Measurements from ENCODE around the gene AOPEP.

AOPEP gene

DNA sequence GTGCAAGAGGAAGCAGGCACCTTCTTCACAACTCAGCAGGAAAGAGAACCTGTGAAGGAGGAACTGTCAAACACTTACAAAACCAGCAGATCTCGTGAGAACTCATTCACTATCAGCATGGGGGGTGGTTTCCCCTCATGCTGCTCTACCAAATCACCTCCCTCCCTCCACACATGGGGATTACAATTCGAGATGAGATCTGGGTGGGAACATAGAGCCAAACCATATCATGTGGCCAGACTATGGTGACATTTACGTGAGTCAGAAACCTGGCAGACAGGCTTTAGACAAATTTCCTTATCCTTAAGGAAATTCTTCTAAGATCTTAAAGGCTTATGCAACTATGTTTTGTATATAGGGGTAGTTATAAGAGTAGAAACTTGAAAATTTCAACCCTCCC lies 8.7 kb upstream of the AOPEP start:
- DNase-seq, result no peak

DNA sequence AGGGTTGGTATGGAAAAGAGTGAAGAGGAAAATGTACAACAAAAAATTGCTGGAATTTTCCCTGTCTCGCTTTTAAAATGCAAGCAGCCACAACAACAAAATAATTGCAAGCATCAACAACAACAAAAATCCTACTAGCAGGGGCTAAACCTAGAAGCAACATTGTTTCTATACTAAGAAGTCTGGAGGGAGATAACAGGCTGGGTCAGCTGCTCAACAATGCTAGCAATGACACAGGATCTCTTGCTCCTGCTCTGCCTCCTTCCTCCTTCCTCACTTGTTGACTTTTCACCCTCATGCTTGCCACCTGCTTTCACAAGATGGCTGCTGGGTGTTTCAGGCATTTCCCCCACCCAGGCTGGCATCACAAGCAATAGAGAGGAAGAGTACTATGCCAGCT lies 7.6 kb upstream of the AOPEP start:
- no peak for DNase-seq

DNA sequence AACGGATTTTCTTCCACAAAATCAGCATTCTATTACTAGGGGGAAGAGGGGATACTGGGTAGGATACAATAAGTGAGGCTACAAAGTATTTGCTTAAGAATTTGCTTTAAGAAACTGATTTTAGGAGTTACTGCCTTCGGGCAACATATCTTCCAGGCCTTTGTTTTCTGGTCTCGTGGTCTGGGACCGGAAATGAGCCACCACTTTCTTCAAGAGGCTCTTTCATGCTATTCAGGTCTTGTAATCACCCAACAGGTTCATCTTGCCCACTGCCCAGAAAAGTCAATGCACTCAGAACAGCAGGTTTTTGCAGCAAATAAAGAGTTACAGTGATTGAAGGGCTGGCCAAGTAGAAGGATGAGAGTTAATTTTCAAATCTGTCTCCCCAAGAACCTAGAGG lies 6.6 kb upstream of the AOPEP start:
- DNase-seq, result no peak

- DNase-seq, result no peak
Measured at GRCh38 chr9:94720846-94721549, 5.5 kb upstream of the AOPEP start.

- DNase-seq, result no peak
Measured at GRCh38 chr9:94721754-94722153, 4.7 kb upstream of the AOPEP start.

DNA sequence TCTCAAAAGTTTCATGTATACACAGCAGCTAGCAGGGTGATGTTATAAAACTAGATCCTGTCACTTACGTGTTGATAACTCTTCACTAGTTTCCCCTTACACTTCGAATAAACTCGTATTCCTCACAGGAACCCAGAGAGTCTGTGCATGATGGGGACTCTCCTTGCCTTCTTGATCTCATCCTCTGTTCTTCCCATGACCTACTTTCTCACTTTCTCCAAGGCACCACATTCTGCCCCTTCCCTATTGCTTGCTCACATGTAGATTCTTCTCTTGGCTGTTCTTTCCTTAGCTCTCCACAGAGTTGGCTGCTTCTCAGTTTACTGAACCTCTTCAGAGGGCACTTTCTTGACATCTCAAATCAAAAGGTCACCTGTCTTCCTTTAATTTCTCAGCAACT lies 1.2 kb upstream of the AOPEP start:
- DNase-seq, result no peak

DNA sequence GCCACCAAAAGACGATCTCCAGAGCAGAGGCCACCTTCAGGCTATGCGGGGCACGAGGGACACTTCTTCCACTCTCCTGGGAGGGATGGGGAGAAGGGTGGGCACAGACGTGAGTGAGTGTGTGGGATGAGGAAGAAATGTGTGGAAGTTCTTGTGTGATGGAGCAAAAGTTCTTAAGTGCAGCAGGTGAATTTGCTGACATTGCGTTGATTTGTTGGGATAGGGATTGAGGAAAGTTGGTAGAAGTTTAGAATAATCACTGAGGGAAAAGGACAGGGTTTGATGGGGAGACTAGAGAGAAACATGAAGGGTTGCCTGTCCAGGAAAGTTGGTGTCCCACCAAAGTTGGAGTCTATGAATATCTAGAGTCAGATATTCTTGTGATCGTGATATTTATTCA lies 2.2 kb downstream of the AOPEP start:
- DNase-seq, result no peak

- no peak for DNase-seq
Measured at GRCh38 chr9:94729199-94729598, 2.7 kb downstream of the AOPEP start.

- no peak for DNase-seq
Measured at GRCh38 chr9:94734054-94734754, 7.7 kb downstream of the AOPEP start.

DNA sequence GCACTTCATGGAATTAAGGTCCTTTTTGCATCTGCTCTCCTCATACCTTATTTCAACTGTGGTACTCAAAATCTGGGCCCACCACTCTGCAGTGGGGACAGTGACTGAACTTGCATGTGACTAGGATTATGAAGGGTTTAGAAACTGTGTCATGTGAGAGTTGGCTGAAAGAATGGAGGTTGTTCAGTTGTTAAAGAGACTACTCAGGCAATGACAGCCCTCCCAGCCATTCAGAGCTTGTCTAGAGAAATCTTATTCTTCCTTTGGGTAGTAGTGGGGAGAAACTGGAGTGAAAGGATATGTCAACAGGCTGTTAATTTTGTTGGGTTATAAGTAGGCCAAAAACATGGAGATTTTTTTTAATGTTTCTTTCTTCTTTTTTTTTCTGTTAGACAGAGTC lies 10.3 kb downstream of the AOPEP start:
- no peak for DNase-seq

DNA sequence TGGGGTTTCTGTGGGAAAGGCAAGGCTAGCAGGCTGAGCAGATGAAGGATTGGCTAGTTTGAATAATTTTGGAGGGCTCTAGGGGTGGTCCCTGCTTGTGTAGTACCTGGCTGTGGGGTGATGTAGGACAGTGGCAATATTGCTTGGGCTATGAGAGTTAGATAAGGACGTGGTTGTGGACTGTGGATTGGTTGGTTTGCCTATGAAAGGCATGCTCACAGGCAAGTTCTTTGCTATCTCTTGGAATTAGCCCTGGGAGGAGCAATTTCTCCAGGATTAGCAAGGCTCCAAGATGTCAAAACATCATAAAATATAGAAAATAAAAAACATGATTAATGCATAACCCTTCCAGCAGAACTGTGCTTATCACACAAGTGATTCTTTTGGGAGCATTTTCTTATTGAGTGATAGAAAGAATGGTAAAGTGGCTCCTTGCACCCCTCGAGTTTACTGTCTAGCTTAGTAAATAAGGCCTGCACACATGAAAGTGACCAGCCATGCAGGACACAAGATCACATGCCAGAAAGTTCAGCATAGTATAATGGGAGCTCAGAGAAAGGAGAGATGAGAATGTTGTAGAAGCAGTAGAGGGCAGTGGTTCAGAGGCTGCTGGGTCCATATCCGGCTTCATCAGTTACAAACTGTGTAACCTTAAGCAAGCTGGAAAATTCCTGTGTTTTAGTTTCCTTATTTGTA lies 13.8 kb downstream of the AOPEP start:
- no peak for DNase-seq

- DNase-seq, result no peak
Measured at GRCh38 chr9:94741866-94742265, 15.4 kb downstream of the AOPEP start.

DNA sequence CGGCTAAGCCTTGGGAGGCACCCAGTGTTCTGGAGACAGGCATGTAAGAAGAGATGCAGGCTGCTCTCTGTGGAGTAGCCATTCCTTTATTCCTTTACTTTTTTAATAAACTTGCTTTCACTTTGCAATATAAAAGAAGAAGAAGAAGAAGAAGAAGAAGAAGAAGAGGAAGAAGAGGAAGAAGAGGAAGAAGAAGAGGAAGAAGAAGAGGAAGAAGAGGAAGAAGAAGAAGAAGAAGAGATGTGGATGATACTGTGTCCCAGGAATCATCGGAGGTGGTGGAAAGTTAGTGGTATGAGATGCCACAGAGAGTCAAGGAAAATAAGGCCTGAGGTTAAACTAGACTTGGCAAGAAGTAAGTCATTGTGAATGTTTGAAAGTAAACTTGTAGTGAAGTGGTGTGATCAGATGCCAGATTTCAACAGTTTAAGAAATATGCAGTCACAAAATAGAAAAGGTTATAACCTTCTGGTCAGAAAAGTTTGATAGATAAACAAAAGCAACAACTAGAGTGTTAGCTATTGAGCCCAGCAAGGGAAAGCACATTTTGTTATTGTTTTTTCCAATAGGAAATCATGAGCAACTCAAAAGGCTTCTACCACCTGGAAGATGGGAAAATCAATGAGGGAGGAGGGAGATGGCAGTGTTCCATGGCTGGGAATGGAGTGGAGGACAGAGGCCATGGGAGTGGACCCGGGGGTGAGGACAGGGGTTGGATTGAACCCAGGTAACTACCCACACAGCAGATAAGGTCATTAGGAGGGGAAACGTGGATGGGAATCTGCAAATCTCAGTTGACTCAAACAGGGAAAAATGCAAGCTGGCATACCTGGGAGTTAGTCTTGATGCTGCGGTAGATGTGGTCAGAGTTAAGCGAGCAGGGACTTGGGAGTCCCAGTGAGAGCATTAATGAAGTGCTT lies 16.8 kb downstream of the AOPEP start:
- no peak for DNase-seq

GRCh38 chr9:94745806-94746540 lies 19.5 kb downstream of the AOPEP start:
- no peak for DNase-seq

DNA sequence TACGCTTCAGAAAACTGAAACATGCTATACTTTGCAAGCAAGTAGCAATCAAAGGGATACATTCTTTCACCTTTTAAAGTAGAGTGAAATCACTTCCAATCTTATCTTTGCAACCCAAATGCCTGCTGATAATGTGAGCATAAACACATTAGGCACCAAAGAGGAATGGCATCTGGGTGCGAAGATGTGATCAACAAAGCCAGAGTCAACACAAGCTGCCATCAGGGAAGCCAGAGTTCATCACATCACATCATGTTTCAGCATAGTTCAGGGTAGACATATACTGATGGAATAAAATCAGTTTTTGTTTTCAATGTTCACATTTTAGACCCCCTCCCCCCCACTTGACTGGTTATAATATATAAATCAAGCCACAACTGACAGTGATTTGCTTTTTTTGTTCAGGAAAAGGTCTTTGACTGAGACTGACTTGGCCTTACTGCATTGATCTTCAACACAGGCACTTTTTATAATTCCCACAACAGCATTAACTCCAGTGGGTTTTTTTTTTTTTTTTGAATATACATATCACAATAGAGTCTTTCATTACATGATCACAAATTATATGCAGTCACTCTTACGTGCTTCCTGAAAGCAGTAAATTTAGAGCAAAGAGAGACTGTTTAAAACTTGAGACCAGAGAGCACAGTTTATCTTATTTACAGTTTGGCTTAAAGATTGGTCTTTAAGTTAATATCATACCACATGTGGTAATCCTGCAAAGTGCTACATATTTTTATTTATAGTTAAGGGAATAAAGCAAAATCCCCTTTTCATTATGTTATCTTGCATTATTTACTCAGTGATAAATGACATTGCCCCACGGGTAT lies 20.3 kb downstream of the AOPEP start:
- DNase-seq, result no peak

GRCh38 chr9:94754976-94755475 lies 28.5 kb downstream of the AOPEP start:
- no peak for DNase-seq

DNA sequence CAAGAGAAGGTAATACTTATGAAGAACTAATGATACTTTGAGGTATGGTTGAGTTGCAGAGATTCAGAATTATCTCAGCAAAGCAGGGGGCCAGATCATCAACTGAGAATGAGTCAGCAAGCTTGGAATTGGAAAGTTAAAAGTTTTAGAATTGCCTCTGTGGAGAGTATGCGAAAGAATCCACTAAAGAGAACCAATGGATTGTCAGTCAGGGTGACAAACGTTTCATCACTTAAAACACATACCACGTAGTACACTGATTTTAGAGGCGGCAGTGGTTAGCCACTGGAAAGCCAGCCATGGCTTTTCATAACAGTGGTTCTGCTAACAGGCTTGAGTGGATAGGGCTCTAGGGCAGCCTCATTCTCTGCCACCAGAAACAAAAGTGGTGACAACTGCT lies 30.7 kb downstream of the AOPEP start:
- DNase-seq, result no peak

DNA sequence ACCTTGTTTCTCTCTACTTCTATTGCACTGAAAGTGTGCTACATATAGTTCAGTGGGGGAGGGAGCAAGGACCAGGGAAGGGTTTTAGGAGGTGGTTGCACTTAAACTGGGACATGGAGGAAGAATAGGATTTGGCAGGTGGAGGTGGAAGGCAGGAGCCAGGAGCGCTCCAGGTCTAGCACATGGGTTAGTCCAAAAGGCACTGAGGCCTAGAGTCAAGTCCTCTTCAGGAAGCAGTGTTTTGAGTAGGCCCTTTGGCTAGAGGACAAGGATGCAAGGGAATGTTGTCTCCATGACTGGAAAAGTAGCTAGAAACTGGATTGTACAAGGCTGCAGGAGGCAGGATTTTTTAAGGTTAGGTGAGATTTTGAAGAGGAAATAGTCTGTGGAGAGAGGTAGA lies 31.5 kb downstream of the AOPEP start:
- no peak for DNase-seq

DNA sequence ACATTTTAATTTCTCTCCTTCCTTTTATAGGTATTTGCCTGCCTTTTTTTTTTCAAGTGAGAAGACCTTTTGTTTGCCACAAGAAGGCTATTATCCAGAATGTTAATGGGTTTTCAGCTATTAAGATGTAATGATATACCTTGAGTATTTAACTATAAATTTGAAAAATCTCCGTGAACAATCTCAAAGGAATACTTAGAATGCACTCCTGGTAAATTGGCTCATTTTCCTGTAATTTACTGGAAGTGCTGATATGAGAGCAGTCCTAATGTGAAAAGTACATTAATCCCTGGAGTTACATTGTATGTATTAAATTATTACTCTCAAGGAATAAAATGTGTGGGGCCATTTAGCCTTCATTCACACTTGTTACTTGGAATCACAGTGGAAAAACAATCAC lies 32.4 kb downstream of the AOPEP start:
- no peak for DNase-seq

DNA sequence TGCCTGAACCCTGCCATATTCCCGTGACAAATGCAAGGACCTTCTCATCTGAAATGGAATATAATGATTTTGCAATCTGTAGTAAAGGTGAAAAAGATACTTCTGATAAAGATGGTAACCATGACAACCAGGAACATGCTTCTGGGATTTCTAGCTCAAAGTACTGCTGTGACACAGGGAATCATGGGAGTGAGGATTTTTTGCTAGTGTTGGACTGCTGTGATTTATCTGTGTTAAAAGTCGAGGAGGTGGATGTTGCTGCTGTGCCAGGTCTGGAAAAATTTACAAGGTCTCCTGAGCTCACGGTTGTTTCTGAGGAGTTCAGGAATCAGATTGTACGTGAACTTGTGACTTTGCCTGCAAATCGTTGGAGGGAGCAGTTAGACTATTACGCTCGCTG lies 33.5 kb downstream of the AOPEP start:
- no peak for DNase-seq

- no peak for DNase-seq
Measured at GRCh38 chr9:94760660-94761059, 34.2 kb downstream of the AOPEP start.
